BE2C (cell line): Measurements from ENCODE around the gene NECTIN1.

ENCODE experiments used
- DNase-seq: peaks from one replicate; pipeline ENCODE4 v3.0.0-alpha.2; 2020
- H3K27me3 ChIP-seq: fragments of 250-450 bp; sonication (Bioruptor Pico); 2 replicates; pipeline ENCODE4 v1.5.1; 2020; ENCODE audit warnings: mild to moderate bottlenecking
- H3K36me3 ChIP-seq: fragments of 250-450 bp; sonication (Bioruptor Pico); 2 replicates; pipeline ENCODE4 v1.5.1; 2020; ENCODE audit warnings: mild to moderate bottlenecking
- H3K4me1 ChIP-seq: fragments of 250-450 bp; sonication (Bioruptor Pico); 2 replicates; pipeline ENCODE4 v1.5.1; 2020
- H3K4me3 ChIP-seq: 2 replicates; pipeline ENCODE4 v1.5.1; 2011; ENCODE audit warnings: low read depth, low read length
- H3K9me3 ChIP-seq: fragments of 250-450 bp; sonication (Bioruptor Pico); 2 replicates; pipeline ENCODE4 v1.5.1; 2020
- TF ChIP-seq, protein P1 (sequence below): IDR thresholded peaks from 2 replicates; pipeline ENCODE4 v1.5.1; 2012; ENCODE audit warnings: mild to moderate bottlenecking, low read depth, low read length

NECTIN1 gene

DNA sequence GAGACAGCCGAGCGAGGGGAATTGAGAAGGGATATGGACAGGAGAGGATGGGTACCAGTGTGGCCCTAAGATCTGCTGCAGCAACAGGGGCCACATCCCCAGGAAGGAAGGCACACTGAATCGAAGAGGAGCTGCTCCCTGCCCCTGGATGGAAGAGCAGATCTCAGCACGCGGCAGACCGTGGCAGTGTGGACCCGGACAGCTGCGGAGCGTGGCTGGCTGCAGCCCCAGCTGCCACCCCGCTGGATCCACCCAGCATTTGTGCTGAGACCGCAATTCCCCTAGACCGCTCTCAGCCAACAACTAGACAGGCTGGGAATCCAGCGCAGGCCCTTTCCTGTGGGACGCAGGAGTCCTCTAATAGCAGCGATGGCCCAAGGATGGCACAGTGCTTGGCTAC, 94.7 kb downstream of the NECTIN1 start:
- Histone ChIP-seq H3K4me1 (no peaks in the 10 kb centered on the region), H3K9me3 (no peaks in the 10 kb centered on the region; the same call in 1 of the 2 replicates), H3K4me3 (no peak overlapping the region), H3K27me3 (no peaks in the 10 kb centered on the region), H3K36me3 (no peaks in the 10 kb centered on the region)
- TF ChIP-seq, protein P1, sequence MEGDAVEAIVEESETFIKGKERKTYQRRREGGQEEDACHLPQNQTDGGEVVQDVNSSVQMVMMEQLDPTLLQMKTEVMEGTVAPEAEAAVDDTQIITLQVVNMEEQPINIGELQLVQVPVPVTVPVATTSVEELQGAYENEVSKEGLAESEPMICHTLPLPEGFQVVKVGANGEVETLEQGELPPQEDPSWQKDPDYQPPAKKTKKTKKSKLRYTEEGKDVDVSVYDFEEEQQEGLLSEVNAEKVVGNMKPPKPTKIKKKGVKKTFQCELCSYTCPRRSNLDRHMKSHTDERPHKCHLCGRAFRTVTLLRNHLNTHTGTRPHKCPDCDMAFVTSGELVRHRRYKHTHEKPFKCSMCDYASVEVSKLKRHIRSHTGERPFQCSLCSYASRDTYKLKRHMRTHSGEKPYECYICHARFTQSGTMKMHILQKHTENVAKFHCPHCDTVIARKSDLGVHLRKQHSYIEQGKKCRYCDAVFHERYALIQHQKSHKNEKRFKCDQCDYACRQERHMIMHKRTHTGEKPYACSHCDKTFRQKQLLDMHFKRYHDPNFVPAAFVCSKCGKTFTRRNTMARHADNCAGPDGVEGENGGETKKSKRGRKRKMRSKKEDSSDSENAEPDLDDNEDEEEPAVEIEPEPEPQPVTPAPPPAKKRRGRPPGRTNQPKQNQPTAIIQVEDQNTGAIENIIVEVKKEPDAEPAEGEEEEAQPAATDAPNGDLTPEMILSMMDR: no peak
- no peak for DNase-seq

DNA sequence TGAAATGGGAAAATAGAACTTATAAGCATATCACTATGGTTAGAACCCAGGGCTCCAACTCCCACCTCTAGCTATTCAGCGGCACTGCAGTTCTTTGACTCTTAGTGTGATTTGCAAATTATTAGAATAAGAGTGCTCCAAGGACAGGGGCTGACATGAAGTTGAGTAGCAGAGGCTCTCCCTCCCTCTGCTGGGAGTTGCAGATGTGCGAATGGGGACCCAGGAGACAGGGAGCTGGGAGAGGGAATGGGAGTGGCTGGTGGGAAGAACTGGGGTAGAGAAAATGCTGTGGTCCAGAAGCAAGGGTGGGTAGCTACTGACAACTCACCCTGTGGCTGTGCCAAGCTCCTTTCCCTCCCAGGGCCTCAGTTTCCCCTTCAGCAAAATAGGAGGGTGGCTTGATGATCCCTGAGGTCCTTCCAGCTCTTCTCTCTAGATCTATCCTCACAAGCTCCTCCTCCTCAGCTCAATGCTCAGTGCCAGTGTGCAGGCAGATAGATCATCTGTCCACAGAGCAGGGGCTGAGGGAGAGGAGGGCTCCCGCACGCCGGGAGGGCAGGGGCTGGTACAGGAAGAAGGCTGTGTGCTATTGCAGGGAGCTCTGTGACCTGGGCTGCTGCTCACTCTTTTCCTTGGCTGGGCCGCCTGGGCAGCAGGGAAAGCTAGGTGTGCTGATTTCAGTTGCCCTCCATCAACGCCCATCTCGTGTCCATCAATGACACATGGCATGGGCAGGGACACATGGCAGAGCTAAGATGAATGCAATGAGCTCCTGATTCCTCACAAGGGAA, 99.0 kb downstream of the NECTIN1 start:
- Histone ChIP-seq H3K36me3 (no peaks in the 10 kb centered on the region), H3K27me3 (no peaks in the 10 kb centered on the region), H3K4me1 (peaks cover 7% of the 10 kb centered on the region), H3K4me3 (no peak overlapping the region), H3K9me3 (no peaks in the 10 kb centered on the region; the same call in 1 of the 2 replicates)
- no peak for DNase-seq
- TF ChIP-seq, protein P1: no peak

DNA sequence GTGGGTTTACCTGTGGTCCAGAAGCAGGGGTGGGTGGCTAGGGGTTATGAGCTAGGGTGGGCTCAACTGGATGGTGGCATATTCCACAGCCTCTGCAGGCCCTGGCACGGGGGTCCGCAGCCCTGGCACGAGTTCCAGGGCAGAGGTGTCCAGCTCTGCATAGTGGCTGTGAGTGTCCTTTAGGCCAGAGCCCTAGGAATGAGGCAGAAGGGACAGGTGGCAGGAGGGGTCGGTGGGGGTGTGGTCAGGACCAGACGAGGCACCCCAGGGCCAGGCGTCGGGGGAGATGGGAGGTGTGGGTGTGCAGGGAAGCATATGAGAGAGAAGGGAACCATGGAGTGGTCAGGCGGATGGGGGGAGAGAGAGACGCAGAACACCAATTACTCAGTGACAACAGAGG, 99.9 kb downstream of the NECTIN1 start:
- TF ChIP-seq, protein P1: no peak
- DNase-seq: no peak

DNA sequence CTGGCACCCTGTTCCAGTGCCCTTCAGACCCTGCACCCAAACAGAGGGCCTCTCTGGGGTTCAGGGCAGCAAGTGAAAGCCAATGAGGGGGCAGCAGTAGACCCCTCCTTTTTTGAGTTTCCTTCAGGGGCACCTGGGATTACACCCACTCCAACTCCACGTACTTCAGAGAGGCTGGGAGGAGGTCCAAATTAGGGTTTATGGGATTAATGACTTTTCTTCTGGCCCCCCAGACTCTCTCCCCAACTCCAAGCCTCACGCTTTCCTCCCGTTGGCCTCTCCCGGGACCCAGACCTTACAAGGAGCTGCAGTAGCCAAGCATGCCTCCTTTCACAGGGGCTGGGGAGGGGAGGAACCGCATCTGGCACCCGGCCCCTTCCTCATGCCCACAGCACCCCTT, 101.7 kb downstream of the NECTIN1 start:
- no peak for DNase-seq
- TF ChIP-seq, protein P1: no peak
- H3K4me1 ChIP-seq: peaks cover 10% of the 10 kb centered on the region

More for the DNA sequence above, 99.9 kb downstream of the NECTIN1 start:
- no peaks in the 10 kb centered on the region for H3K27me3 ChIP-seq
- H3K9me3 ChIP-seq: no peaks in the 10 kb centered on the region; the same call in 1 of the 2 replicates
- H3K4me3 ChIP-seq: no peak overlapping the region
- no peaks in the 10 kb centered on the region for H3K36me3 ChIP-seq
- peaks cover 10% of the 10 kb centered on the region for H3K4me1 ChIP-seq

DNA sequence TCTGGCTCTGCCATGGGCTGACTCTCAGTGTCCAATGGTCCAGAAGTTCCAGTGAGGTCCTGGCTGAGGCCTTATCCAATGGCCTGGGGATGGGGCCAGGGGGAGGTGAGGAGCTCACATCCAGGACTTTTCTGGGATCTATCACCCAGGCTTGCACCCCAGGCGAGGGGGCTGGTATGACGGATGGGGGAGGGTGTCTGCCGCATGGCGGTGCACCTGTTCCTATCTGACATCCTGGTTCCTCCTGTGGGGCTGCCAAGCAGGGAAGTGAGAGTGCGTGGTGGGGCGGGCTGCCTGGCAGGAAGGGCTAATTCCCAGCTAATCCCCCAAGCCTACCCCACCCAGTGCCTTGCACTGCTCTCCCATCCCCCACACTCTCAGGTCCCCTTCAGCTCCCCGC, 102.1 kb downstream of the NECTIN1 start:
- H3K4me3 ChIP-seq: no peak overlapping the region
- no peaks in the 10 kb centered on the region for H3K27me3 ChIP-seq
- no peak for DNase-seq
- peaks cover 10% of the 10 kb centered on the region for H3K4me1 ChIP-seq
- TF ChIP-seq, protein P1: no peak
- no peaks in the 10 kb centered on the region for H3K36me3 ChIP-seq
- no peaks in the 10 kb centered on the region for H3K9me3 ChIP-seq

More for the DNA sequence above, 101.7 kb downstream of the NECTIN1 start:
- Histone ChIP-seq H3K4me3 (no peak overlapping the region), H3K36me3 (no peaks in the 10 kb centered on the region), H3K27me3 (no peaks in the 10 kb centered on the region), H3K9me3 (no peaks in the 10 kb centered on the region)

DNA sequence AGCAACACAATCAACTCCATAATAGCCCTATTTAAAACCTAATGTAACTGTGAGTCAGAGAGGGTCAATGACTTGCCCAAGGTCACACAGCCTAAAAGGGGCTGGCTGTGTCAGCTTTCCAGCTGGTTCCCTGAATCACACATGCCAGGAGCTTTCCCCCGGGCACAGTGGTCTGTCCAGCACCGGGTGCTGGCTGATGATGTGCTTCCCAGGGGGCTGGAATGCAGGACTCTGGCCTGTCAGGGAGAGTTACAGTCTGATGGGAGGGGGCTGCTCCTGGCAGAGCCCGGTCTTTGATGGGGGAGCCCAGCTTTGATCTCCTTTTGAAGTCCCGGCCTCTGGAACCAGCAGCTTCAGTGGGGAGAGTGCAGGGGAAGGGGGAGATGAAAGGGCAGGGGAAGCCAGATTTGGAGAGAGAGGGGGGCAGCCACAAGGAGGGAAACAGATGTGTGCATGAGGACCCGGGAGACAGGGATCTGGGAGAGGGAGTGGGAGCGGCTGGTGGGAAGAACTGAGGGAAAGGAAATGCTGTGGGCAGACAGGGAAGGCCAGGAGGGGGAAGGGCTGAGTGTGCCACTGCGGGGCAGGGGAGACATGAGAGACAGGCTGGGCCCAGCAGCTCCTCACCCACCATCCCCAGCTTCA, 102.7 kb downstream of the NECTIN1 start:
- H3K4me1 ChIP-seq: peaks cover 10% of the 10 kb centered on the region
- H3K27me3 ChIP-seq: no peaks in the 10 kb centered on the region
- no peaks in the 10 kb centered on the region for H3K36me3 ChIP-seq
- H3K4me3 ChIP-seq: no peak overlapping the region
- peak; percentile 57 for DNase-seq
- no peaks in the 10 kb centered on the region for H3K9me3 ChIP-seq
- TF ChIP-seq, protein P1: no peak
